ENCODE data around the gene PDX1.

GRCh38 chr13:27925220-27925991 is 5.6 kb downstream of the PDX1 start:
- TF ChIP-seq CTCF (IDR thresholded peaks at IDR 0.05) = no peak
- TF ChIP-seq POLR2A (IDR thresholded peaks at IDR 0.05) = no peak
